Activated B cell treated with CpG ODN at 0.5 μM for 24 hours (primary cell): ENCODE data around the gene LAT. TPM values are rescaled to one million over a fixed set of nuclear protein-coding genes. Genes with fewer than 3 reads are reported as not detected.
A peak's percentile ranks its signal among the peaks of the same experiment; 100 is the strongest.
"Not testable (repeated sequence)": the region's sequence is repeated elsewhere in the genome, so short reads cannot be mapped to it uniquely, and the experiment has no call there.

Source experiments
- ATAC-seq: fragments of 200-7000 bp; cut with Tn5 transposase; one replicate; pipeline ENCODE4 v1.10.0; 2021; ENCODE audit warnings: low read depth, mild to moderate bottlenecking, moderate library complexity
- CTCF ChIA-PET: fragments of 350-600 bp; sonication (Branson Sonifier 250); formaldehyde crosslinking; loops from one replicate; lab custom pipeline; 2021; ENCODE audit warnings: antibody characterized with exemption; lab: Charles Lee
- POLR2A ChIA-PET: fragments of 350-600 bp; sonication (Branson Sonifier 250); formaldehyde crosslinking; loops from one replicate; lab custom pipeline; 2021; ENCODE audit warnings: antibody characterized with exemption; lab: Charles Lee
- DNase-seq: peaks from one replicate; pipeline ENCODE4 v3.0.0; 2022
- H3K27ac Mint-ChIP-seq: one replicate; pipeline ENCODE4 v1.8.0; 2020; ENCODE audit warnings: mixed read lengths
- H3K27me3 Mint-ChIP-seq: one replicate; pipeline ENCODE4 v1.8.0; 2021; ENCODE audit warnings: mixed read lengths
- H3K36me3 Mint-ChIP-seq: one replicate; pipeline ENCODE4 v1.8.0; 2021; ENCODE audit warnings: low read depth, mixed read lengths
- H3K4me1 Mint-ChIP-seq: one replicate; pipeline ENCODE4 v1.8.0; 2021; ENCODE audit warnings: mixed read lengths
- H3K4me3 Mint-ChIP-seq: one replicate; pipeline ENCODE4 v1.8.0; 2020; ENCODE audit warnings: mild to moderate bottlenecking, mixed read lengths
- H3K9me3 Mint-ChIP-seq: one replicate; pipeline ENCODE4 v1.8.0; 2020; ENCODE audit warnings: mixed read lengths
- intact Hi-C: fragments of 100-400 bp; cut with micrococcal nuclease; formaldehyde crosslinking; loops from one replicate; pipeline ENCODE4 v1.15.1; 2024
- total RNA-seq: library from RNA; stranded (reverse); gene quantifications from 2 replicates; pipeline ENCODE4 v1.2.3, GENCODE V29; 2022
- TF ChIP-seq, protein P1 (sequence below): fragments of 200-600 bp; IDR thresholded peaks from one replicate; pipeline ENCODE4 v1.8.0; 2022; ENCODE audit warnings: antibody characterized with exemption, mild to moderate bottlenecking

LAT gene
- total RNA-seq, 1 donor from 2014 or later: 6.2 TPM

DNA sequence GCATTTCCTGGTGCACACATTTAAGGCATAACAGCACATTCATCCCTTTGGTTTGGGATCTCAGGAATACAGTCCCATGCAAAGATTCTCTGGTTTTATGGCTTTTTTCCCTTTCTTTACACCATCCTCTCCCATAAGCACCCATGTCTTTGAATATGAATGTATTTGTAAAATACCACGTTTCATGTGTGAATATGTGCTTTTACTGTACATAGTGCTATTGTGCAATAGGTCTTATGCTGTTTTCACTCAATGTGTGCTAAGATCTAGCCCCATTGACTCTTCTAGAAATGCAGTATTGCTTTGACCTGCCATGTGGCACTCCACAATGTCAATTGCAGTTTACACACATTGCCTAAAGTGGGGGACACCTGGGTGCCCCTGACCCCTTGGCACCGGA, 20.4 kb upstream of the LAT start:
- peaks cover 58% of the 10 kb centered on the region for H3K36me3 Mint-ChIP-seq
- no peak overlapping the region for H3K4me3 Mint-ChIP-seq
- ChIA-PET POLR2A (no interaction called here), CTCF (no interaction called here)
- TF ChIP-seq, protein P1, sequence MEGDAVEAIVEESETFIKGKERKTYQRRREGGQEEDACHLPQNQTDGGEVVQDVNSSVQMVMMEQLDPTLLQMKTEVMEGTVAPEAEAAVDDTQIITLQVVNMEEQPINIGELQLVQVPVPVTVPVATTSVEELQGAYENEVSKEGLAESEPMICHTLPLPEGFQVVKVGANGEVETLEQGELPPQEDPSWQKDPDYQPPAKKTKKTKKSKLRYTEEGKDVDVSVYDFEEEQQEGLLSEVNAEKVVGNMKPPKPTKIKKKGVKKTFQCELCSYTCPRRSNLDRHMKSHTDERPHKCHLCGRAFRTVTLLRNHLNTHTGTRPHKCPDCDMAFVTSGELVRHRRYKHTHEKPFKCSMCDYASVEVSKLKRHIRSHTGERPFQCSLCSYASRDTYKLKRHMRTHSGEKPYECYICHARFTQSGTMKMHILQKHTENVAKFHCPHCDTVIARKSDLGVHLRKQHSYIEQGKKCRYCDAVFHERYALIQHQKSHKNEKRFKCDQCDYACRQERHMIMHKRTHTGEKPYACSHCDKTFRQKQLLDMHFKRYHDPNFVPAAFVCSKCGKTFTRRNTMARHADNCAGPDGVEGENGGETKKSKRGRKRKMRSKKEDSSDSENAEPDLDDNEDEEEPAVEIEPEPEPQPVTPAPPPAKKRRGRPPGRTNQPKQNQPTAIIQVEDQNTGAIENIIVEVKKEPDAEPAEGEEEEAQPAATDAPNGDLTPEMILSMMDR: no peak
- intact Hi-C loops: no loop called here
- no peaks in the 10 kb centered on the region for H3K4me1 Mint-ChIP-seq
- no peaks in the 10 kb centered on the region for H3K9me3 Mint-ChIP-seq
- ATAC-seq (no peak), DNase-seq (no peak)
- no peaks in the 10 kb centered on the region for H3K27me3 Mint-ChIP-seq
- H3K27ac Mint-ChIP-seq: no peak overlapping the region

DNA sequence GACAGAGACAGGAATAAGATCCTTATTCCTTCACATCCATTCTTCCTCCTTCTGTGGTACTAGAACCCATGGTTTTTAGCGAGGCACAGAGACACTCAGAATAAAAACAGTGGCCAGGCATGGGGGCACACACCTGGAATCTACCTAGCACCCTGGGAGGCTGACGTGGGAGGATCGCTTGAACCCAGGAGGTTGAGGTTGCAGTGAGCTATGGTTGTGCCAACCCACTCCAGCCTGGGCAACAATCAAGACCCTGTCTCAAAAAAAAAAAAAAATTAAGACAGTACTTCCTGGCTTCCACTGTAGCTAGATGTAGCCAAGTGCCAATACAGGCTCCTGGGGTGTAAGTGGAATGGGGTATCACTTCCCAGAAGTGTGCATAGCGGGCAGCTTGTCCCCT, 17.7 kb upstream of the LAT start:
- no peak overlapping the region for H3K4me3 Mint-ChIP-seq
- DNase-seq (no peak), ATAC-seq (no peak)
- no peaks in the 10 kb centered on the region for H3K4me1 Mint-ChIP-seq
- CTCF ChIA-PET: no interaction called here
- POLR2A ChIA-PET: no interaction called here
- intact Hi-C loops: no loop called here
- H3K9me3 Mint-ChIP-seq: no peaks in the 10 kb centered on the region
- H3K36me3 Mint-ChIP-seq: peaks cover 39% of the 10 kb centered on the region
- H3K27me3 Mint-ChIP-seq: no peaks in the 10 kb centered on the region
- no peak overlapping the region for H3K27ac Mint-ChIP-seq
- TF ChIP-seq, protein P1: no peak

DNA sequence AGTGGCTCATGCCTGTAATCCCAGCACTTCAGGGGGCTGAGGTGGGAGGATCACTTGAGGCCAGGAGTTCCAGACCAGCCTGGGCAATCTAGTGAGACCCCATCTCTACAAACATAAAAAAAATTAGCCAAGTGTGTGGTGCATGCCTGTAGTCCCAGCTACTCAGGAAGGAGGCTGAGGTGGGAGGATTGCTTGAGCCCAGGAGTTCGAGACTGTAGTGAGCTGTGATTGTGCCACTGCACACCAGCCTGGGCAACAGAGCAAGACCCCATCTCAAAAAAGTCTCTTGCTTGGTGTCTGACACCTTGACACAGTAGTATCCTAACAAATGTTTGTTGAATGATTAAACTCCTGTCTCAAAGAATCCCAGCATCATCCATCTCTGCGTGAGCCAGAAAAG, 15.2 kb upstream of the LAT start:
- CTCF ChIA-PET, H3K27ac Mint-ChIP-seq, H3K9me3 Mint-ChIP-seq, POLR2A ChIA-PET, H3K4me1 Mint-ChIP-seq, H3K27me3 Mint-ChIP-seq, H3K4me3 Mint-ChIP-seq, DNase-seq, ATAC-seq: not testable (repeated sequence)
- H3K36me3 Mint-ChIP-seq: peaks cover 19% of the 10 kb centered on the region
- intact Hi-C loops: loop anchor here (5.0 kb wide), 1 partner anchor 477 kb away; the partner anchor contains the start of genes APOBR and CLN3

DNA sequence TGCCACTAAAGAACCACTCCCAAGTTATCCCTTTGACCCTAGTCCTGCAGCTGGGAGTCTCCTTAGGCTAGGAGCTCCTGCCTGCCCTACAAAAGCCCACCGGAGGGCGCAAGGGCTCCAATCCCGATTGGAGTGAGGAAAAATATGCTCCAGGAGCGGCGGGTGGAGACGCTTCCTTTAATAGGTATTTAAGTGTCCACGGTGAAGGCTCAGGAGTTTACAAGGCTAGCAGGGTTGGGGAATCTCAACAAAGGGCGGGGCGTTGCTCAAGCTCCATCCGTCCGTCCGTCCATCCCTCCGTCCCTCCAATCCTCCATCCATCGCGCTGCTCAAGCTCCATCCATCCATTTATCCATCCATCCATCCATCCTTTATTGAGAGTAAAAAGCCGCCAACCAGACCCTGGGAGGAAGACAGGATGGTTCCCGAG, 10.8 kb upstream of the LAT start:
- Mint-ChIP-seq H3K9me3 (no peaks in the 10 kb centered on the region), H3K27me3 (no peaks in the 10 kb centered on the region), H3K36me3 (peaks cover 25% of the 10 kb centered on the region), H3K4me1 (peaks cover 31% of the 10 kb centered on the region), H3K4me3 (peak overlapping the region; percentile 94), H3K27ac (peak overlapping the region; percentile 94)
- ChIA-PET CTCF (interaction anchor here (0.9 to 1.1 kb wide), 2 partner anchors 29 to 55 kb away, joined by 3 read pairs; no protein-coding TSS in a partner anchor), POLR2A (interaction anchor here (0.6 to 2.5 kb wide), 13 partner anchors 11 to 1037 kb away, joined by 3 to 24 read pairs (median 6); partner anchors contain the start of genes ATXN2L, CD19, CLN3 and LAT)
- TF ChIP-seq, protein P1: no peak
- peak; percentile 16 for ATAC-seq
- intact Hi-C loops: loop anchor here (1.0 to 5.0 kb wide), 3 partner anchors 24 to 482 kb away; partner anchors contain the start of genes APOBR, CLN3 and NFATC2IP
- no peak for DNase-seq

DNA sequence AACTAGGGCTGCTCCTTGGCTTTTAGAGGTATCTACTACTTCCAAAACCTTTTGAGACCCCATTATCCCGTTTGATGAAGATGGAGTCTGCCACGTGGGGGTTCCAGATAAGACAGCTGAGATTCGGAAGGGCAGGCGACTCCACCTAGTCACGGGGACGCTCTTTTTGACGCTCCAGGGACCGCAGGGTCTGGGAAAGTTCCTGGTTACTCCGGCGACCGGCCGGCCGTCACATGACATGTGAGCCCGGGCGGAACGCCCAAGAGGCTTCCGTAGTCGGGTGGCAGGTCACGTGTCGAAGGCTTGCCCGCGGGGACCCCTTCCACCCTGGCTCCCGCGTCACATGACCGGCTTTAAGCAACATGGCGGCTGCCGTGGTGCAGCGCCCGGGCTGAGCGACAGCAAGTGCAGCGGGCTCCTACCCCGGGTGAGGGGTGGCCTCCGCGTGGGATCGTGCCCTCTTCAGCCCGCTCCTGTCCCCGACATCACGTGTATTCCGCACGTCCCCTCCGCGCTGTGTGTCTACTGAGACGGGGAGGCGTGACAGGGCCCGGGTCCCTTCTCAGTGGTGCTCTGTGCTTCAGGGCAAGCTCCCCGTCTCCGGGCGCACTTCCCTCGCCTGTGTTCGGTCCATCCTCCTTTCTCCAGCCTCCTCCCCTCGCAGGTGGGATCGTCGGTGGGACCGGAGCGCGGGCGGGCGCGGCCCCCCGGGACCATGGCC, 10.3 kb upstream of the LAT start, which contains the start of gene SPNS1:
SPNS1 (plus strand) TSS at position 342 of the 721 bp plus-strand sequence; CDS start at position 716, 374 bp downstream.
- H3K36me3 Mint-ChIP-seq: peaks cover 26% of the 10 kb centered on the region
- no peaks in the 10 kb centered on the region for H3K9me3 Mint-ChIP-seq

More for the DNA sequence above, 10.3 kb upstream of the LAT start, which contains the start of gene SPNS1:
- intact Hi-C loops: loop anchor here (1.0 to 5.0 kb wide), 3 partner anchors 24 to 482 kb away; partner anchors contain the start of genes APOBR, CLN3 and NFATC2IP
- peak within 1 kb of the TSS; percentile 94 for H3K4me3 Mint-ChIP-seq
- H3K4me1 Mint-ChIP-seq: peaks cover 31% of the 10 kb centered on the region
- peak; percentile 91 for ATAC-seq
- CTCF ChIA-PET: interaction anchor here (1.1 kb wide), 1 partner anchor 29 kb away, joined by 3 read pairs; no protein-coding TSS in a partner anchor
- POLR2A ChIA-PET: interaction anchor here (0.8 to 2.5 kb wide), 11 partner anchors 10 to 482 kb away, joined by 3 to 24 read pairs (median 6); partner anchors contain the start of genes ATXN2L, CD19, CLN3 and LAT
- peak; percentile 91 for DNase-seq
- no peaks in the 10 kb centered on the region for H3K27me3 Mint-ChIP-seq
- H3K27ac Mint-ChIP-seq: peak within 1 kb of the TSS; percentile 94
- TF ChIP-seq, protein P1: no peak
